ENCODE results near the gene LASP1NB.
A peak's percentile ranks its signal among the peaks of the same experiment; 100 is the strongest.

The LASP1NB gene

DNA sequence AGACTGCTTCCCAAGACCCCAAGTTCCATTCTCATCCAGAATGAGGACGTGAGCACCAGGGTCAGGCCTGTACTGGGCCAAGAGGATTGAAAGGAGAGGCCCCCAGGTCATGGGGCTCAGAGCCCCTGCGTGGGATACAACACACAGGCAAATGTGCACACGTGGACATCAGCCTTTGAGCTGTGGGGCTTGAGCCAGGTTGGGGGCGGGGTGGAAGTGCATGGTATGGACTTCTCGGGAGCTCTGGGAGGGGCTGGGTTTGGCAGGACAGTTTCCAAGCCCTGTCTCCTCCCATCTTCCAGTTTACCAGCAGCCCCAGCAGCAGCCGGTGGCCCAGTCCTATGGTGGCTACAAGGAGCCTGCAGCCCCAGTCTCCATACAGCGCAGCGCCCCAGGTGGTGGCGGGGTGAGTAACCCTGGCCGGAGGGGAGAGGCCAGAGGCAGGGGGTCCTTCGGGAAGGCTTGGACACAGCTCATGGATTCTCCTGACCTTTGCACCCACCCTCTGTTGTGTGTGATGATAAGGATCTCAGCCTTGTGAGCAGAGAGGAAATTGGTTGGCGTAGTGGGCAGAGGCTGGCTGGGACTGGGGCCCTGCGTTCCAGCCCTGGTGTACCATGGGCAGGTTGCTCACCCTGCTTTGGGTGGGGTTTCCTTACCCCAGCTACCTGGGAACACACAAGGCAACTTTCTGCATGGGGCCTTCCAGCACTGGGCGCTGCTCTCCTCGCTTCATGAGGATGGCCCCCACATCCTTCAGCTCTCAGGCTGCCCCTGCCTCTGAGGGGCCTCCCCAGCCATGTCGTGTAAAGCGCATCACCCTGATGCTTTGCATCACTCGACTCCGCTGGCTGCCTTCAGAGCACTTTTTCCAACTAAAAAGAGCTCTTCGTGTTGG is 10.4 kb upstream of the LASP1NB start (continued):
- TF ChIP-seq CBX1 (IDR thresholded peaks at IDR 0.05; ENCODE audit: low read depth) = no peak
- TF ChIP-seq, protein P1, sequence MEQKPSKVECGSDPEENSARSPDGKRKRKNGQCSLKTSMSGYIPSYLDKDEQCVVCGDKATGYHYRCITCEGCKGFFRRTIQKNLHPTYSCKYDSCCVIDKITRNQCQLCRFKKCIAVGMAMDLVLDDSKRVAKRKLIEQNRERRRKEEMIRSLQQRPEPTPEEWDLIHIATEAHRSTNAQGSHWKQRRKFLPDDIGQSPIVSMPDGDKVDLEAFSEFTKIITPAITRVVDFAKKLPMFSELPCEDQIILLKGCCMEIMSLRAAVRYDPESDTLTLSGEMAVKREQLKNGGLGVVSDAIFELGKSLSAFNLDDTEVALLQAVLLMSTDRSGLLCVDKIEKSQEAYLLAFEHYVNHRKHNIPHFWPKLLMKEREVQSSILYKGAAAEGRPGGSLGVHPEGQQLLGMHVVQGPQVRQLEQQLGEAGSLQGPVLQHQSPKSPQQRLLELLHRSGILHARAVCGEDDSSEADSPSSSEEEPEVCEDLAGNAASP (CRISPR knock-in tag; IDR thresholded peaks at IDR 0.05; ENCODE audit: borderline replicate concordance) = peak; percentile 45; the same call in 1 of the 2 replicates
- peak; percentile 82 for TF ChIP-seq U2AF1 (optimal IDR thresholded peaks at IDR 0.05; ENCODE audit: low read depth, low read length)
- TF ChIP-seq GLI4 (CRISPR knock-in tag; IDR thresholded peaks at IDR 0.05; ENCODE audit: borderline replicate concordance) = no peak
- TF ChIP-seq, protein P2, sequence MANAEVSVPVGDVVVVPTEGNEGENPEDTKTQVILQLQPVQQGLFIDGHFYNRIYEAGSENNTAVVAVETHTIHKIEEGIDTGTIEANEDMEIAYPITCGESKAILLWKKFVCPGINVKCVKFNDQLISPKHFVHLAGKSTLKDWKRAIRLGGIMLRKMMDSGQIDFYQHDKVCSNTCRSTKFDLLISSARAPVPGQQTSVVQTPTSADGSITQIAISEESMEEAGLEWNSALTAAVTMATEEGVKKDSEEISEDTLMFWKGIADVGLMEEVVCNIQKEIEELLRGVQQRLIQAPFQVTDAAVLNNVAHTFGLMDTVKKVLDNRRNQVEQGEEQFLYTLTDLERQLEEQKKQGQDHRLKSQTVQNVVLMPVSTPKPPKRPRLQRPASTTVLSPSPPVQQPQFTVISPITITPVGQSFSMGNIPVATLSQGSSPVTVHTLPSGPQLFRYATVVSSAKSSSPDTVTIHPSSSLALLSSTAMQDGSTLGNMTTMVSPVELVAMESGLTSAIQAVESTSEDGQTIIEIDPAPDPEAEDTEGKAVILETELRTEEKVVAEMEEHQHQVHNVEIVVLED (CRISPR knock-in tag; IDR thresholded peaks at IDR 0.05; ENCODE audit: borderline replicate concordance) = no peak; the same call in 1 of the 2 replicates
- no peak for TF ChIP-seq EHMT2 (IDR thresholded peaks at IDR 0.05; ENCODE audit: borderline replicate concordance, low read depth, low read length)
- no peak for TF ChIP-seq PLRG1 (conservative IDR thresholded peaks at IDR 0.05)
- no peak for TF ChIP-seq TCF7 (IDR thresholded peaks at IDR 0.05; ENCODE audit: low read depth)
- no peak for TF ChIP-seq ZNF234 (CRISPR knock-in tag; conservative IDR thresholded peaks at IDR 0.05)
- TF ChIP-seq, protein P3, sequence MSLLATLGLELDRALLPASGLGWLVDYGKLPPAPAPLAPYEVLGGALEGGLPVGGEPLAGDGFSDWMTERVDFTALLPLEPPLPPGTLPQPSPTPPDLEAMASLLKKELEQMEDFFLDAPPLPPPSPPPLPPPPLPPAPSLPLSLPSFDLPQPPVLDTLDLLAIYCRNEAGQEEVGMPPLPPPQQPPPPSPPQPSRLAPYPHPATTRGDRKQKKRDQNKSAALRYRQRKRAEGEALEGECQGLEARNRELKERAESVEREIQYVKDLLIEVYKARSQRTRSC (CRISPR knock-in tag; IDR thresholded peaks at IDR 0.05; ENCODE audit: low read depth) = no peak
- peak; percentile 47; the same call in 1 of the 3 replicates for TF ChIP-seq MXI1 (IDR thresholded peaks at IDR 0.05; ENCODE audit: borderline replicate concordance, low read depth, low read length)
- TF ChIP-seq, protein P4, sequence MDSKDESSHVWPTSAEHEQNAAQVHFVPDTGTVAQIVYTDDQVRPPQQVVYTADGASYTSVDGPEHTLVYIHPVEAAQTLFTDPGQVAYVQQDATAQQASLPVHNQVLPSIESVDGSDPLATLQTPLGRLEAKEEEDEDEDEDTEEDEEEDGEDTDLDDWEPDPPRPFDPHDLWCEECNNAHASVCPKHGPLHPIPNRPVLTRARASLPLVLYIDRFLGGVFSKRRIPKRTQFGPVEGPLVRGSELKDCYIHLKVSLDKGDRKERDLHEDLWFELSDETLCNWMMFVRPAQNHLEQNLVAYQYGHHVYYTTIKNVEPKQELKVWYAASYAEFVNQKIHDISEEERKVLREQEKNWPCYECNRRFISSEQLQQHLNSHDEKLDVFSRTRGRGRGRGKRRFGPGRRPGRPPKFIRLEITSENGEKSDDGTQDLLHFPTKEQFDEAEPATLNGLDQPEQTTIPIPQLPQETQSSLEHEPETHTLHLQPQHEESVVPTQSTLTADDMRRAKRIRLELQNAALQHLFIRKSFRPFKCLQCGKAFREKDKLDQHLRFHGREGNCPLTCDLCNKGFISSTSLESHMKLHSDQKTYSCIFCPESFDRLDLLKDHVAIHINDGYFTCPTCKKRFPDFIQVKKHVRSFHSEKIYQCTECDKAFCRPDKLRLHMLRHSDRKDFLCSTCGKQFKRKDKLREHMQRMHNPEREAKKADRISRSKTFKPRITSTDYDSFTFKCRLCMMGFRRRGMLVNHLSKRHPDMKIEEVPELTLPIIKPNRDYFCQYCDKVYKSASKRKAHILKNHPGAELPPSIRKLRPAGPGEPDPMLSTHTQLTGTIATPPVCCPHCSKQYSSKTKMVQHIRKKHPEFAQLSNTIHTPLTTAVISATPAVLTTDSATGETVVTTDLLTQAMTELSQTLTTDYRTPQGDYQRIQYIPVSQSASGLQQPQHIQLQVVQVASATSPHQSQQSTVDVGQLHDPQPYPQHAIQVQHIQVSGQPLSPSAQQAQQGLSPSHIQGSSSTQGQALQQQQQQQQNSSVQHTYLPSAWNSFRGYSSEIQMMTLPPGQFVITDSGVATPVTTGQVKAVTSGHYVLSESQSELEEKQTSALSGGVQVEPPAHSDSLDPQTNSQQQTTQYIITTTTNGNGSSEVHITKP (CRISPR knock-in tag; IDR thresholded peaks at IDR 0.05; ENCODE audit: low read depth) = peak; percentile 73
- TF ChIP-seq, protein P5, sequence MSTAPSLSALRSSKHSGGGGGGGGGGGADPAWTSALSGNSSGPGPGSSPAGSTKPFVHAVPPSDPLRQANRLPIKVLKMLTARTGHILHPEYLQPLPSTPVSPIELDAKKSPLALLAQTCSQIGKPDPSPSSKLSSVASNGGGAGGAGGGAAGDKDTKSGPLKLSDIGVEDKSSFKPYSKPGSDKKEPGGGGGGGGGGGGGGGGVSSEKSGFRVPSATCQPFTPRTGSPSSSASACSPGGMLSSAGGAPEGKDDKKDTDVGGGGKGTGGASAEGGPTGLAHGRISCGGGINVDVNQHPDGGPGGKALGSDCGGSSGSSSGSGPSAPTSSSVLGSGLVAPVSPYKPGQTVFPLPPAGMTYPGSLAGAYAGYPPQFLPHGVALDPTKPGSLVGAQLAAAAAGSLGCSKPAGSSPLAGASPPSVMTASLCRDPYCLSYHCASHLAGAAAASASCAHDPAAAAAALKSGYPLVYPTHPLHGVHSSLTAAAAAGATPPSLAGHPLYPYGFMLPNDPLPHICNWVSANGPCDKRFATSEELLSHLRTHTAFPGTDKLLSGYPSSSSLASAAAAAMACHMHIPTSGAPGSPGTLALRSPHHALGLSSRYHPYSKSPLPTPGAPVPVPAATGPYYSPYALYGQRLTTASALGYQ (CRISPR knock-in tag; IDR thresholded peaks at IDR 0.05) = no peak

Data from HepG2 (cell line).